A549 (cell line): ENCODE results near the gene MYRIP.

Experiments
- ATOH8 ChIP-seq: fragments of 250-450 bp; sonication (Bioruptor Pico); IDR thresholded peaks from 2 replicates; pipeline ENCODE4 v1.5.0; 2020; ENCODE audit warnings: low read depth, mild to moderate bottlenecking, moderate library complexity
- CTCF ChIP-seq: fragments of >200 bp; sonication (Bioruptor Twin); formaldehyde crosslinking; IDR thresholded peaks from 3 replicates; pipeline ENCODE4 v1.5.1; 2016
- EHMT2 ChIP-seq: fragments of 200-600 bp; sonication (generic); IDR thresholded peaks from 2 replicates; pipeline ENCODE4 v1.6.1; 2016; ENCODE audit warnings: antibody characterized with exemption, low read depth, mild to moderate bottlenecking, moderate library complexity
- EP300 ChIP-seq, 2 experiments: fragments of >200 bp; sonication (Bioruptor Twin); formaldehyde crosslinking; IDR thresholded peaks; 2 replicates in 1 of 2; 3 replicates in 1 of 2; pipeline ENCODE4 v1.6.1; 2016 to 2017
- HMGXB4 ChIP-seq: fragments of 250-450 bp; sonication (Bioruptor Pico); IDR thresholded peaks from 2 replicates; pipeline ENCODE4 v1.5.0; 2021; ENCODE audit warnings: mild to moderate bottlenecking, moderate library complexity, borderline replicate concordance
- JUN ChIP-seq, 2 experiments: fragments of >200 bp; sonication (Bioruptor Twin); formaldehyde crosslinking; IDR thresholded peaks; 2 replicates in 1 of 2; 3 replicates in 1 of 2; pipeline ENCODE4 v1.6.1; 2016 to 2017
- KDM1A ChIP-seq: fragments of 200-600 bp; sonication (generic); IDR thresholded peaks from 2 replicates; pipeline ENCODE4 v1.6.1; 2016; ENCODE audit warnings: low read depth, mild to moderate bottlenecking
- MAFK ChIP-seq: fragments of 450-650 bp; IDR thresholded peaks from 2 replicates; pipeline ENCODE4 v1.6.1; 2014; ENCODE audit not compliant: partially characterized antibody
- MAX ChIP-seq: IDR thresholded peaks from 2 replicates; pipeline ENCODE4 v1.6.1; 2012
- NFE2L2 ChIP-seq: fragments of 150-350 bp; conservative IDR thresholded peaks from 2 replicates; pipeline ENCODE4 v1.6.1; 2014; ENCODE audit warnings: low read length
- NPAS2 ChIP-seq: fragments of 250-450 bp; sonication (Bioruptor Pico); IDR thresholded peaks from 2 replicates; pipeline ENCODE4 v1.8.0; 2022; ENCODE audit warnings: mild to moderate bottlenecking, moderate library complexity, borderline replicate concordance
- POLR2A ChIP-seq: IDR thresholded peaks from 2 replicates; pipeline ENCODE4 v1.6.1; 2012; ENCODE audit warnings: mild to moderate bottlenecking, low read length
- REST ChIP-seq: fragments of 200-600 bp; sonication (generic); IDR thresholded peaks from 2 replicates; pipeline ENCODE4 v1.6.1; 2016; ENCODE audit warnings: antibody characterized with exemption, mild to moderate bottlenecking, moderate library complexity

- no peak for TF ChIP-seq CTCF
- TF ChIP-seq ATOH8 (CRISPR knock-in tag): no peak
- no peak for TF ChIP-seq JUN (IDR thresholded peaks at IDR 0.05)
- TF ChIP-seq REST: no peak
- no peak for TF ChIP-seq NFE2L2
- TF ChIP-seq MAFK: no peak
- no peak for TF ChIP-seq HMGXB4 (CRISPR knock-in tag)
- no peak for TF ChIP-seq NPAS2 (CRISPR knock-in tag)
- no peak for TF ChIP-seq EP300 (IDR thresholded peaks at IDR 0.05)
- no peak for TF ChIP-seq KDM1A
- no peak for TF ChIP-seq MAX
- no peak for TF ChIP-seq POLR2A
- TF ChIP-seq EHMT2: no peak
These were observed 264.1 kb downstream of the MYRIP start for GRCh38 chr3:40073310-40074007.
